ENCODE results near the gene F11R. TPM values are rescaled to one million over a fixed set of nuclear protein-coding genes. Genes with fewer than 3 reads are reported as not detected.

F11R gene
- total and polyA plus RNA-seq, 10 of the 15 experiments (the other 5 are each of a cell fraction or from before 2014, with no cell fraction given), result 15.3 to 80.9 (median 24.3) TPM

GRCh38 chr1:160987359-160988050 is 33.4 kb downstream of the F11R start (continued):
- TF ChIP-seq, protein P1, sequence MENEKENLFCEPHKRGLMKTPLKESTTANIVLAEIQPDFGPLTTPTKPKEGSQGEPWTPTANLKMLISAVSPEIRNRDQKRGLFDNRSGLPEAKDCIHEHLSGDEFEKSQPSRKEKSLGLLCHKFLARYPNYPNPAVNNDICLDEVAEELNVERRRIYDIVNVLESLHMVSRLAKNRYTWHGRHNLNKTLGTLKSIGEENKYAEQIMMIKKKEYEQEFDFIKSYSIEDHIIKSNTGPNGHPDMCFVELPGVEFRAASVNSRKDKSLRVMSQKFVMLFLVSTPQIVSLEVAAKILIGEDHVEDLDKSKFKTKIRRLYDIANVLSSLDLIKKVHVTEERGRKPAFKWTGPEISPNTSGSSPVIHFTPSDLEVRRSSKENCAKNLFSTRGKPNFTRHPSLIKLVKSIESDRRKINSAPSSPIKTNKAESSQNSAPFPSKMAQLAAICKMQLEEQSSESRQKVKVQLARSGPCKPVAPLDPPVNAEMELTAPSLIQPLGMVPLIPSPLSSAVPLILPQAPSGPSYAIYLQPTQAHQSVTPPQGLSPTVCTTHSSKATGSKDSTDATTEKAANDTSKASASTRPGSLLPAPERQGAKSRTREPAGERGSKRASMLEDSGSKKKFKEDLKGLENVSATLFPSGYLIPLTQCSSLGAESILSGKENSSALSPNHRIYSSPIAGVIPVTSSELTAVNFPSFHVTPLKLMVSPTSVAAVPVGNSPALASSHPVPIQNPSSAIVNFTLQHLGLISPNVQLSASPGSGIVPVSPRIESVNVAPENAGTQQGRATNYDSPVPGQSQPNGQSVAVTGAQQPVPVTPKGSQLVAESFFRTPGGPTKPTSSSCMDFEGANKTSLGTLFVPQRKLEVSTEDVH (IDR thresholded peaks at IDR 0.05; ENCODE audit: low read depth, partially characterized antibody), result no peak
- TF ChIP-seq EP300 (IDR thresholded peaks at IDR 0.05; ENCODE audit: borderline replicate concordance in 1 of 2, control insufficient read depth in 1 of 2, low read depth in 2 of 2, low read length in 2 of 2) (no peak), ZNF24 (IDR thresholded peaks at IDR 0.05) (no peak), MYC (IDR thresholded peaks at IDR 0.05; ENCODE audit: insufficient read depth, insufficient read length, insufficient replicate concordance, low read length, severe bottlenecking) (no peak)

GRCh38 chr1:160985723-160986122 is 35.2 kb downstream of the F11R start:
- no TSS peak for BruUV-seq (replicated peaks)
- ChIA-PET CTCF (interaction anchor here (0.9 to 1.0 kb wide), 2 partner anchors 31 to 143 kb away, joined by 3 read pairs; partner anchors contain the start of gene ITLN2), POLR2A (interaction anchor here (0.6 to 0.7 kb wide), 3 partner anchors 110 to 218 kb away, joined by 3 to 5 read pairs (median 4); no protein-coding TSS in a partner anchor), SMC1A (ENCODE audit: uncharacterized antibody, unreplicated experiment) (no interaction called here), RAD21 (ENCODE audit: unreplicated experiment) (interaction anchor here (0.7 kb wide), 1 partner anchor 26 kb away, joined by 3 read pairs; no protein-coding TSS in a partner anchor)
- ATAC-seq (no peak), FAIRE-seq (no peak), DNase-seq (ENCODE audit: low read depth, low spot score) (no peak)
- Histone ChIP-seq H2AFZ (ENCODE audit: control insufficient read depth, low read depth, low read length) (no peak overlapping the region), H3K4me2 (ENCODE audit: control insufficient read depth, insufficient read depth) (no peak overlapping the region), H3K4me1 (ENCODE audit: control insufficient read depth, insufficient read depth, low read length) (no peaks in the 10 kb centered on the region; the same call in 1 of the 2 replicates), H3K9ac (ENCODE audit: control insufficient read depth, insufficient read depth, low read length) (no peak overlapping the region), H3K79me2 (ENCODE audit: control insufficient read depth, insufficient read depth, low read length) (no peaks in the 10 kb centered on the region), H3K4me3 (no peak overlapping the region), H4K20me1 (ENCODE audit: control insufficient read depth, insufficient read depth) (no peaks in the 10 kb centered on the region), H3K27ac (ENCODE audit: control insufficient read depth, insufficient read depth) (no peak overlapping the region), H3K36me3 (ENCODE audit: control insufficient read depth in 2 of 2, insufficient read depth in 2 of 2, low read length in 1 of 2) (no peaks in the 10 kb centered on the region), H3K9me3 (replicated peaks; ENCODE audit: control insufficient read depth, insufficient read depth, low read length) (no peaks in the 10 kb centered on the region; the same call in 2 of the 3 replicates), H3K27me3 (replicated peaks in 1 of 2; ENCODE audit: control insufficient read depth in 2 of 2, insufficient read depth in 2 of 2, low read length in 1 of 2) (no peaks in the 10 kb centered on the region; a peak in 2 of 4 replicates)
- intact Hi-C loops (cut with micrococcal nuclease; ENCODE audit: unreplicated experiment), result no loop called here
- WGBS (ENCODE audit: insufficient coverage, insufficient replicate concordance, low lambda C conversion rate, missing lambda C conversion rate), result 71% methylated on average over 4 of the region's 4 CpGs
- TF ChIP-seq BHLHE40 (IDR thresholded peaks at IDR 0.05; ENCODE audit: borderline replicate concordance in 1 of 2, low read depth in 2 of 2, low read length in 1 of 2) (no peak), CTCF (IDR thresholded peaks at IDR 0.05 in 2 of 3, conservative IDR thresholded peaks at IDR 0.05 in 1 of 3; ENCODE audit: control insufficient read depth in 2 of 3, extremely low read depth in 1 of 3, insufficient read depth in 1 of 3, low read depth in 3 of 3, low read length in 3 of 3) (no peak), NRF1 (conservative IDR thresholded peaks at IDR 0.05; ENCODE audit: low read depth, low read length) (no peak), SMC3 (IDR thresholded peaks at IDR 0.05; ENCODE audit: borderline replicate concordance, low read length) (no peak)
- in situ Hi-C loops (cut with MboI), result no loop called here

Measured in GM12878 (cell line).